Measurements from ENCODE around the gene WDR77. TPM values are rescaled to one million over a fixed set of nuclear protein-coding genes. Genes with fewer than 3 reads are reported as not detected.

WDR77 gene
- total RNA-seq, 2 experiments from 2014 or later = 77.4 to 79.7 TPM

GRCh38 chr1:111455642-111456031, 6.6 kb upstream of the WDR77 start:
- no peak overlapping the region for H3K4me3 Mint-ChIP-seq
- H3K36me3 Mint-ChIP-seq = peaks cover 57% of the 10 kb centered on the region

GRCh38 chr1:111454859-111455641, 6.0 kb upstream of the WDR77 start:
- peaks cover 62% of the 10 kb centered on the region for H3K4me1 Mint-ChIP-seq
- H3K27me3 Mint-ChIP-seq = no peaks in the 10 kb centered on the region
- H3K36me3 Mint-ChIP-seq = peaks cover 61% of the 10 kb centered on the region
- H3K4me3 Mint-ChIP-seq = peak overlapping the region; percentile 45
- H3K27ac Mint-ChIP-seq = peak overlapping the region; percentile 61
- no peak for DNase-seq
- no peaks in the 10 kb centered on the region for H3K9me3 Mint-ChIP-seq

More at GRCh38 chr1:111455642-111456031, 6.6 kb upstream of the WDR77 start:
- H3K27ac Mint-ChIP-seq = peak overlapping the region; percentile 61
- peaks cover 61% of the 10 kb centered on the region for H3K4me1 Mint-ChIP-seq
- no peak for DNase-seq
- H3K27me3 Mint-ChIP-seq = no peaks in the 10 kb centered on the region
- H3K9me3 Mint-ChIP-seq = no peaks in the 10 kb centered on the region

GRCh38 chr1:111453706-111454105, 4.7 kb upstream of the WDR77 start:
- H3K4me3 Mint-ChIP-seq = no peak overlapping the region

GRCh38 chr1:111452581-111452980, 3.5 kb upstream of the WDR77 start:
- Mint-ChIP-seq H3K36me3 (peaks cover 67% of the 10 kb centered on the region), H3K4me1 (peaks cover 62% of the 10 kb centered on the region), H3K27me3 (no peaks in the 10 kb centered on the region), H3K4me3 (no peak overlapping the region), H3K27ac (no peak overlapping the region), H3K9me3 (no peaks in the 10 kb centered on the region)
- DNase-seq = no peak

More at GRCh38 chr1:111453706-111454105, 4.7 kb upstream of the WDR77 start:
- Mint-ChIP-seq H3K27ac (no peak overlapping the region), H3K36me3 (peaks cover 64% of the 10 kb centered on the region), H3K4me1 (peaks cover 60% of the 10 kb centered on the region), H3K9me3 (no peaks in the 10 kb centered on the region), H3K27me3 (no peaks in the 10 kb centered on the region)
- DNase-seq = no peak

GRCh38 chr1:111450185-111450584, 1.1 kb upstream of the WDR77 start:
- Mint-ChIP-seq H3K9me3 (no peaks in the 10 kb centered on the region), H3K27me3 (no peaks in the 10 kb centered on the region), H3K36me3 (peaks cover 67% of the 10 kb centered on the region), H3K27ac (peak overlapping the region; percentile 97), H3K4me3 (peak overlapping the region; percentile 97), H3K4me1 (peaks cover 68% of the 10 kb centered on the region)
- no peak for DNase-seq

- H3K36me3 Mint-ChIP-seq = peaks cover 67% of the 10 kb centered on the region
- H3K9me3 Mint-ChIP-seq = no peaks in the 10 kb centered on the region
- H3K27me3 Mint-ChIP-seq = no peaks in the 10 kb centered on the region
- peaks cover 62% of the 10 kb centered on the region for H3K4me1 Mint-ChIP-seq
- no peak for DNase-seq
- H3K4me3 Mint-ChIP-seq = peak overlapping the region; percentile 97
- peak overlapping the region; percentile 97 for H3K27ac Mint-ChIP-seq
These were observed 604 bp upstream of the WDR77 start for GRCh38 chr1:111449703-111450017.

- Mint-ChIP-seq H3K9me3 (no peaks in the 10 kb centered on the region), H3K4me3 (peak overlapping the region; percentile 97), H3K4me1 (peaks cover 56% of the 10 kb centered on the region), H3K27ac (peak overlapping the region; percentile 97), H3K27me3 (no peaks in the 10 kb centered on the region), H3K36me3 (peaks cover 61% of the 10 kb centered on the region)
- DNase-seq = peak; percentile 33
These were observed 556 bp downstream of the WDR77 start for GRCh38 chr1:111448482-111448917.

- Mint-ChIP-seq H3K27ac (peak overlapping the region; percentile 25), H3K9me3 (no peaks in the 10 kb centered on the region), H3K36me3 (peaks cover 58% of the 10 kb centered on the region), H3K4me3 (peak overlapping the region; percentile 97), H3K27me3 (no peaks in the 10 kb centered on the region), H3K4me1 (peaks cover 58% of the 10 kb centered on the region)
- DNase-seq = no peak
These were observed 1.8 kb downstream of the WDR77 start for GRCh38 chr1:111446967-111447892.

GRCh38 chr1:111446546-111446945, 2.5 kb downstream of the WDR77 start:
- H3K27ac Mint-ChIP-seq = peak overlapping the region; percentile 54
- H3K4me3 Mint-ChIP-seq = peak overlapping the region; percentile 97
- no peaks in the 10 kb centered on the region for H3K9me3 Mint-ChIP-seq
- DNase-seq = no peak
- H3K36me3 Mint-ChIP-seq = peaks cover 57% of the 10 kb centered on the region
- no peaks in the 10 kb centered on the region for H3K27me3 Mint-ChIP-seq
- peaks cover 53% of the 10 kb centered on the region for H3K4me1 Mint-ChIP-seq

- Mint-ChIP-seq H3K27me3 (no peaks in the 10 kb centered on the region), H3K36me3 (peaks cover 46% of the 10 kb centered on the region), H3K27ac (peak overlapping the region; percentile 7), H3K4me3 (no peak overlapping the region), H3K4me1 (peaks cover 46% of the 10 kb centered on the region), H3K9me3 (no peaks in the 10 kb centered on the region)
- no peak for DNase-seq
These were observed 5.0 kb downstream of the WDR77 start for GRCh38 chr1:111444031-111444430.

GRCh38 chr1:111442457-111442856, 6.6 kb downstream of the WDR77 start:
- peaks cover 41% of the 10 kb centered on the region for H3K36me3 Mint-ChIP-seq
- H3K4me3 Mint-ChIP-seq = no peak overlapping the region
- H3K27me3 Mint-ChIP-seq = no peaks in the 10 kb centered on the region
- peaks cover 38% of the 10 kb centered on the region for H3K4me1 Mint-ChIP-seq
- no peak for DNase-seq
- H3K9me3 Mint-ChIP-seq = no peaks in the 10 kb centered on the region
- peak overlapping the region; percentile 8 for H3K27ac Mint-ChIP-seq

- Mint-ChIP-seq H3K27ac (peak overlapping the region; percentile 8), H3K4me1 (peaks cover 30% of the 10 kb centered on the region), H3K36me3 (peaks cover 33% of the 10 kb centered on the region), H3K9me3 (no peaks in the 10 kb centered on the region), H3K27me3 (no peaks in the 10 kb centered on the region), H3K4me3 (no peak overlapping the region)
- peak; percentile 54 for DNase-seq
These were observed 7.4 kb downstream of the WDR77 start for GRCh38 chr1:111441573-111442192.

- no peak for DNase-seq
- Mint-ChIP-seq H3K27ac (peak overlapping the region; percentile 22), H3K27me3 (no peaks in the 10 kb centered on the region), H3K4me1 (peaks cover 21% of the 10 kb centered on the region), H3K36me3 (peaks cover 23% of the 10 kb centered on the region), H3K4me3 (no peak overlapping the region), H3K9me3 (no peaks in the 10 kb centered on the region)
These were observed 9.3 kb downstream of the WDR77 start for GRCh38 chr1:111439461-111440351.

- Mint-ChIP-seq H3K9me3 (no peaks in the 10 kb centered on the region), H3K27me3 (no peaks in the 10 kb centered on the region)
These were observed 12.3 kb downstream of the WDR77 start for GRCh38 chr1:111436726-111437125.

More at GRCh38 chr1:111436726-111437125, 12.3 kb downstream of the WDR77 start:
- H3K27ac Mint-ChIP-seq = no peak overlapping the region
- H3K4me1 Mint-ChIP-seq = peaks cover 3% of the 10 kb centered on the region
- H3K36me3 Mint-ChIP-seq = peaks cover 17% of the 10 kb centered on the region
- no peak overlapping the region for H3K4me3 Mint-ChIP-seq
- no peak for DNase-seq

Measured in activated naive CD8-positive, alpha-beta T cell treated with anti-CD3 and anti-CD28 coated beads for 36 hours (primary cell).